ENCODE measurements around the gene GABPB2. TPM values are rescaled to one million over a fixed set of nuclear protein-coding genes. Genes with fewer than 3 reads are reported as not detected.

Gene GABPB2
- total and polyA plus RNA-seq, 2 of the 13 experiments (the other 11 are each of a cell fraction or from before 2014, with no cell fraction given) = 0.09 TPM; not detected in 1

GRCh38 chr1:151146412-151147131 lies 76.0 kb downstream of the GABPB2 start, which contains the start of gene SEMA6C (continued):
- peak; percentile 46; the same call in 1 of the 2 replicates for TF ChIP-seq ZNF580 (CRISPR knock-in tag; IDR thresholded peaks at IDR 0.05; ENCODE audit: borderline replicate concordance, low read depth)
- no peak for TF ChIP-seq ZNF713 (CRISPR knock-in tag; IDR thresholded peaks at IDR 0.05)
- no peak for TF ChIP-seq EEA1 (CRISPR knock-in tag; IDR thresholded peaks at IDR 0.05; ENCODE audit: borderline replicate concordance)
- TF ChIP-seq ZBTB43 (CRISPR knock-in tag; conservative IDR thresholded peaks at IDR 0.05) = no peak
- TF ChIP-seq MYC (CRISPR knock-in tag; IDR thresholded peaks at IDR 0.05; ENCODE audit: borderline replicate concordance) = 0 out of 2 replicates have a peak, but pooled peaks have one; percentile 30
- TF ChIP-seq ZNF10 (CRISPR knock-in tag; IDR thresholded peaks at IDR 0.05; ENCODE audit: borderline replicate concordance, low read depth) = no peak
- TF ChIP-seq ZNF619 (CRISPR knock-in tag; IDR thresholded peaks at IDR 0.05) = 0 out of 2 replicates have a peak, but pooled peaks have one; percentile 55
- peak; percentile 51; the same call in 1 of the 2 replicates for TF ChIP-seq ZFP41 (CRISPR knock-in tag; IDR thresholded peaks at IDR 0.05; ENCODE audit: borderline replicate concordance)
- no peak for TF ChIP-seq ZNF30 (CRISPR knock-in tag; IDR thresholded peaks at IDR 0.05)
- peak; percentile 47; the same call in 1 of the 2 replicates for TF ChIP-seq HOXA5 (CRISPR knock-in tag; IDR thresholded peaks at IDR 0.05)
- no peak for TF ChIP-seq AHDC1 (CRISPR knock-in tag; IDR thresholded peaks at IDR 0.05; ENCODE audit: borderline replicate concordance)
- TF ChIP-seq NBN (conservative IDR thresholded peaks at IDR 0.05) = no peak
- TF ChIP-seq TAF1 (CRISPR knock-in tag; IDR thresholded peaks at IDR 0.05) = peak; percentile 81
- TF ChIP-seq CAMTA2 (CRISPR knock-in tag; IDR thresholded peaks at IDR 0.05; ENCODE audit: borderline replicate concordance) = 0 out of 2 replicates have a peak, but pooled peaks have one; percentile 52
- peak; percentile 82 for TF ChIP-seq ZNF776 (CRISPR knock-in tag; IDR thresholded peaks at IDR 0.05)
- TF ChIP-seq PPARG (CRISPR knock-in tag; conservative IDR thresholded peaks at IDR 0.05) = 0 out of 2 replicates have a peak, but pooled peaks have one; percentile 40
- no peak for TF ChIP-seq ZNF703 (CRISPR knock-in tag; IDR thresholded peaks at IDR 0.05; ENCODE audit: borderline replicate concordance)
- peak; percentile 32; the same call in 1 of the 2 replicates for TF ChIP-seq NR0B2 (CRISPR knock-in tag; IDR thresholded peaks at IDR 0.05)
- peak; percentile 26; the same call in 1 of the 2 replicates for TF ChIP-seq ZBTB49 (CRISPR knock-in tag; IDR thresholded peaks at IDR 0.05; ENCODE audit: borderline replicate concordance)
